ENCODE data around the gene HOXB9.

HOXB9 gene

DNA sequence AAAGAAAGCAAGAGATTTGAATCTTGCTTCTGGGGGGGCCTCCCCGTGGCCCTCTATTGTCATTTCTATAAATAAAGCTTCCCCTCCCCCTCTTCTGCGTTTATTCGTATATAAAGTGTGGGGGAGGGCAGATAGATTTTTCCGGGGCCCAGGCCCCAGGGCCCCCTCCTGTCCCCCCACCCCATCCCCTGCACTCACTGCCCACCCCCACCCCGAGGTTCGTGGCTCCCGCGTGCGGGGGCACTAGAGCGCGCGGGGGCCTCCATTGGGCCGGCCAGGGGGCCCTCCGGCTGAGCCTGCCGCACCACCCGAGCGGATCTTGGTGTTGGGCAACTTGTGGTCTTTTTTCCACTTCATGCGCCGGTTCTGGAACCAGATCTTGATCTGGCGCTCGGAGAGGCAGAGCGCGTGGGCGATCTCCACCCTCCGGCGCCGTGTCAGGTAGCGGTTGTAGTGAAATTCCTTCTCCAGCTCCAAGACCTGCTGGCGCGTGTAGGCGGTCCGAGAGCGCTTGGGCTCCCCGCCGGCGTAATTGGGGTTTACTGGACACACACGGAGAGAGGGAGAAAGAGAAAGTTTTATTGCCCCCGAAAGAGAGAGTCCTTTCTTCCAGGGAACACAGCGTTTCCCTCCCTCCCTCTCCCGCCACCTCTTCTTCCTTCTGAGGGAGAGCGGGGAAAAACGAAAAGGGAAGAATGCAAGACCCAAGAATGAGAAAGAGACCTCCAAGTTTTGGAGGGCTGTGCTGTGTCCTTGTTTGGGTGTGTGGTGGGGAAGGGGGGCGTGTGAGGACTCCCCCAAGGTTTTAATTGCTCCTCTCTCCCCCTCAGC, 49.5 kb downstream of the HOXB9 start:
- Histone ChIP-seq H3K27ac (ENCODE audit: low read depth, low read length) (no peak overlapping the region), H3K27me3 (ENCODE audit: insufficient read depth, low read length) (peaks cover 98% of the 10 kb centered on the region), H3K79me2 (ENCODE audit: control insufficient read depth, insufficient read depth, low read length, unreplicated experiment) (no peaks in the 10 kb centered on the region), H2AFZ (ENCODE audit: low read length, unreplicated experiment) (no peak overlapping the region), H3K36me3 (ENCODE audit: insufficient read depth, low read length) (no peaks in the 10 kb centered on the region), H3K4me1 (ENCODE audit: control insufficient read depth, insufficient read depth, low read length, unreplicated experiment) (no peaks in the 10 kb centered on the region), H3K4me3 (ENCODE audit: low read depth, low read length) (no peak overlapping the region)

DNA sequence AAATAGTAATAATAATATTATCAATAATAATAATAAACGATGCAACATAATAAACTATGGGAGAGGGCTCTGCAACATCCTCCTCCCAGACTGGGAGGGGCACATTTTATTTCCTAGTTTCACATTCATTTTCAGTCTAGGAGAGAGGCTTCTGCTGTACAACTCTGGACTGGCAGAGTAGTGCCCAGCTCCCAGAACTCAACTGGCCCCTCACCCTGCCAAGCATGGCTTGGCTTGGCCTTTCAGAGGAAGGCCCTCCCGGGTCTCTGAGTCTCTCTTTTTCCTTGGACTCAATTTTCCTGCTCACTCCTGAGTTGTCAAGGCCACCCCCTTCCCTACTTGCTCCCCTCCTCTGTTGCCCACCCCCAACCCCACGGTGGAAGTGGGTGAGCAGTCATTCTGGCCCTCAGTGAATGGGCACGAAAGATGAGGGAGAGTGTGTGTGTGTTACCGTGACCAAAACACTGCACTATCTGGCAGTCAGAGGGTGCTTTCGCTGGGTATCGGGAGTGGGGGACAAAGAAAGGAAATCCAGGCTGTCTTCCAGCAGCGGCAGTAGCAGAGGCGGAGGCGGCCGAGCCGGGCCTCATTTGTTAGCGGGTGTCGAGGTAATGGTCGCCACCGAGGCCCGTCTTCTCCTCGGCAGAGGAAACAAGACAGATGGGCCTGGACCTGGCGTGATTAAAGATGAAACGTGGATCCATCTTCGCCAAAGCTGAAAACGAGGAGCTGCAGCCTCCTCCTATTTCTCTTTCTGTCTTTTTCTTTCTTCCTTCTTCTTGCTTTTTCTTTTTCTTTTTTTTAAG, 50.3 kb downstream of the HOXB9 start:
- Histone ChIP-seq H3K79me2 (ENCODE audit: control insufficient read depth, insufficient read depth, low read length, unreplicated experiment) (no peaks in the 10 kb centered on the region), H2AFZ (ENCODE audit: low read length, unreplicated experiment) (no peak overlapping the region), H3K4me3 (ENCODE audit: low read depth, low read length) (no peak overlapping the region), H3K36me3 (ENCODE audit: insufficient read depth, low read length) (no peaks in the 10 kb centered on the region), H3K27ac (ENCODE audit: low read depth, low read length) (no peak overlapping the region), H3K27me3 (ENCODE audit: insufficient read depth, low read length) (peaks cover 98% of the 10 kb centered on the region), H3K4me1 (ENCODE audit: control insufficient read depth, insufficient read depth, low read length, unreplicated experiment) (no peaks in the 10 kb centered on the region)

DNA sequence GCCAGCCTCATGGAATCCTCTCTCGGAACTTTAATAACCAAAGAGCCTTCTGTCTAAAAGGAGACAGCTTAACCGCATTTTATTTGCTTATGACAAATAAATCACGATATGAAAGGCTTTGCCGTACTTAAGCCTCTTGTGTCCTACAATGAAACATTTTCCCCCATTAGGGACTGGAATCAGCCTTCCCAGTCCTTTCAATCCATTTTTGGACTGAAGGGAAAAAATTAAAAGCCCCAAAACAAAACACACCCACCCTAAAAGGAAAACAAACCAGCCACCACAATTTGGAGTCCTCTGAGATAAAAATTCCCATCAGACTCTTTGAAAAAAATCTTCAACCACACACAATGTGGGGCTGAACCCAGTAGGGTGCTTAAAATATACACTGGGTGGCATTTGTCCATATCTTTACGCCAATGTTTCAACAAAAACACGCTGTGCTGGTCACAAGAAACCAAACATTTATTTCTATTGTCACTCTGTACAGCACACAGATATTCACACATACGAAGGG, 51.0 kb downstream of the HOXB9 start:
- Histone ChIP-seq H3K4me3 (ENCODE audit: low read depth, low read length) (no peak overlapping the region), H3K79me2 (ENCODE audit: control insufficient read depth, insufficient read depth, low read length, unreplicated experiment) (no peaks in the 10 kb centered on the region), H3K27me3 (ENCODE audit: insufficient read depth, low read length) (peaks cover 98% of the 10 kb centered on the region), H3K4me1 (ENCODE audit: control insufficient read depth, insufficient read depth, low read length, unreplicated experiment) (no peaks in the 10 kb centered on the region), H2AFZ (ENCODE audit: low read length, unreplicated experiment) (no peak overlapping the region), H3K36me3 (ENCODE audit: insufficient read depth, low read length) (no peaks in the 10 kb centered on the region), H3K27ac (ENCODE audit: low read depth, low read length) (no peak overlapping the region)

DNA sequence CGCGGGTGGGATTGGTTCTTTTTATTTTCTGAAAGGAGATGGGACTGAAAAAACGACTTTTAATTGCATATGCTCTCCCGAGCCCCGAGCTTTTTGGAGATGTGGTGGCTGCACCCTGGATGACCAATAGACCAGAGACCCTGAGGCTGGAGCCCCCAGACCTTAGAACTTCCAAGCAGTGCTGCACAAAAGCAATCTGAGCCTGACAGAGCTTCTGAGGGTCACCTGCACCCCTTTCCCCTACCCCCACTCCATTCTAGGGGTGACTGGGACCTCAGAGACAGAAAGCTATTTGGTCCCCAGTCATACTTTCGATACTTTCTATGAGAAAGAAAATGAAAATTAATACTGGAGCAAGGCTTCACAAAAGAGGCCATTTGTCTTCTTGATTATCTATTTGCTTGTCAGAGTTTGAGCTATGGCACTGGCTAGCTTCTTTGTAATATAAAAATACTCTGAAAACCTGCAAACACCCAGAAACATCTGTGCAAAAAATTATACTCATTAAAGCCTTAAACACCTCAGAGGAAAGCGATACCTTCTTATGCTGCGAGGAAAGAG, 51.6 kb downstream of the HOXB9 start:
- Histone ChIP-seq H3K27ac (ENCODE audit: low read depth, low read length) (no peak overlapping the region), H3K4me3 (ENCODE audit: low read depth, low read length) (no peak overlapping the region), H2AFZ (ENCODE audit: low read length, unreplicated experiment) (no peak overlapping the region), H3K27me3 (ENCODE audit: insufficient read depth, low read length) (peaks cover 98% of the 10 kb centered on the region), H3K4me1 (ENCODE audit: control insufficient read depth, insufficient read depth, low read length, unreplicated experiment) (no peaks in the 10 kb centered on the region), H3K36me3 (ENCODE audit: insufficient read depth, low read length) (no peaks in the 10 kb centered on the region), H3K79me2 (ENCODE audit: control insufficient read depth, insufficient read depth, low read length, unreplicated experiment) (no peaks in the 10 kb centered on the region)

DNA sequence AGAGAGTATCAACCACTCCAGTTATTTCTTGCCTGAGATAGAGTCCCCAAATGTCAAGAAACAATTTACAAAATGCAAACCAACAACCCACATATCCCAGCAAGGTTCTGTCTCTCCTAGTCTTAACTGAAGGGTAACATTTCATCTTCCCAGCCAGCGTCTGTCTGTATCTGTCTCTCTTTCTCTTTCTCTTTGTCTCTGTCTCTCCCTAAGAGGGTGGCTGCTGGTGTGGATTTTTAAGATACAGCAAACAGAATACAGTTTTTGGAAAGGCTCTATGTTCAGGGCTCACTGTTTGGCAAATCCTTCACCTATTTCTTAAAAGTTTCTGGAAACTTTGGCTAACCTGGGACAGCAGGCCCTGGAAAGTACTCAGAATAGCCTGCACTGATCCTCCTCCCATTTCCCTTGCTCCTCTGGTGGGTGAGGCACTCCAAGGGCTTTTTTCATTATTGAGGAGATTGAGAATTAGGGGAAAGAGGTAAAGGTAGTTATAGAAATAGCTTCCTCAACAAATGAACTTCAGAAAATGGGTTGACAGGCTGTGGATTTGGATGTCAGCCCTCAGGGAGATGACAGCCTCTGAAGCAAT, 54.2 kb downstream of the HOXB9 start:
- no peaks in the 10 kb centered on the region for H3K36me3 ChIP-seq (ENCODE audit: insufficient read depth, low read length)
- no peak overlapping the region for H3K4me3 ChIP-seq (ENCODE audit: low read depth, low read length)
- H3K27ac ChIP-seq (ENCODE audit: low read depth, low read length) = no peak overlapping the region
- H3K4me1 ChIP-seq (ENCODE audit: control insufficient read depth, insufficient read depth, low read length, unreplicated experiment) = no peaks in the 10 kb centered on the region
- no peak overlapping the region for H2AFZ ChIP-seq (ENCODE audit: low read length, unreplicated experiment)
- H3K27me3 ChIP-seq (ENCODE audit: insufficient read depth, low read length) = peaks cover 100% of the 10 kb centered on the region
- no peaks in the 10 kb centered on the region for H3K79me2 ChIP-seq (ENCODE audit: control insufficient read depth, insufficient read depth, low read length, unreplicated experiment)

Measured in ACC112 (cell line).